Measurements from ENCODE around the gene MAPT. TPM values are rescaled to one million over a fixed set of nuclear protein-coding genes. Genes with fewer than 3 reads are reported as not detected.
"Not testable (repeated sequence)": the region's sequence is repeated elsewhere in the genome, so short reads cannot be mapped to it uniquely, and the experiment has no call there.

The MAPT gene
- total RNA-seq, 1 donor from 2014 or later, result 0.07 TPM

DNA sequence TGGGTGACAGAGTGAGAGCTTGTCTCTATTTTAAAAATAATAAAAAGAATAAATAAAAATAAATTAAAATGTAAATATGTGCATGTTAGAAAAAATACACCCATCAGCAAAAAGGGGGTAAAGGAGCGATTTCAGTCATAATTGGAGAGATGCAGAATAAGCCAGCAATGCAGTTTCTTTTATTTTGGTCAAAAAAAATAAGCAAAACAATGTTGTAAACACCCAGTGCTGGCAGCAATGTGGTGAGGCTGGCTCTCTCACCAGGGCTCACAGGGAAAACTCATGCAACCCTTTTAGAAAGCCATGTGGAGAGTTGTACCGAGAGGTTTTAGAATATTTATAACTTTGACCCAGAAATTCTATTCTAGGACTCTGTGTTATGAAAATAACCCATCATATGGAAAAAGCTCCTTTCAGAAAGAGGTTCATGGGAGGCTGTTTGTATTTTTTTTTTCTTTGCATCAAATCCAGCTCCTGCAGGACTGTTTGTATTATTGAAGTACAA, 113.2 kb downstream of the MAPT start:
- no peak for DNase-seq (ENCODE audit: low read depth, low spot score)

DNA sequence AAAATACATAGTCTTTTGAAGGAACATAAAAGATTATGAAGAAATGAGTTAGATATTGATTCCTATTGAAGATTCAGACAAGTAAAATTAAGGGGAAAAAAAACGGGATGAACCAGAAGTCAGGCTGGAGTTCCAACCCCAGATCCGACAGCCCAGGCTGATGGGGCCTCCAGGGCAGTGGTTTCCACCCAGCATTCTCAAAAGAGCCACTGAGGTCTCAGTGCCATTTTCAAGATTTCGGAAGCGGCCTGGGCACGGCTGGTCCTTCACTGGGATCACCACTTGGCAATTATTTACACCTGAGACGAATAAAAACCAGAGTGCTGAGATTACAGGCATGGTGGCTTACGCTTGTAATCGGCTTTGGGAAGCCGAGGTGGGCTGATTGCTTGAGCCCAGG, 114.2 kb downstream of the MAPT start:
- no peak for DNase-seq (ENCODE audit: low read depth, low spot score)

DNA sequence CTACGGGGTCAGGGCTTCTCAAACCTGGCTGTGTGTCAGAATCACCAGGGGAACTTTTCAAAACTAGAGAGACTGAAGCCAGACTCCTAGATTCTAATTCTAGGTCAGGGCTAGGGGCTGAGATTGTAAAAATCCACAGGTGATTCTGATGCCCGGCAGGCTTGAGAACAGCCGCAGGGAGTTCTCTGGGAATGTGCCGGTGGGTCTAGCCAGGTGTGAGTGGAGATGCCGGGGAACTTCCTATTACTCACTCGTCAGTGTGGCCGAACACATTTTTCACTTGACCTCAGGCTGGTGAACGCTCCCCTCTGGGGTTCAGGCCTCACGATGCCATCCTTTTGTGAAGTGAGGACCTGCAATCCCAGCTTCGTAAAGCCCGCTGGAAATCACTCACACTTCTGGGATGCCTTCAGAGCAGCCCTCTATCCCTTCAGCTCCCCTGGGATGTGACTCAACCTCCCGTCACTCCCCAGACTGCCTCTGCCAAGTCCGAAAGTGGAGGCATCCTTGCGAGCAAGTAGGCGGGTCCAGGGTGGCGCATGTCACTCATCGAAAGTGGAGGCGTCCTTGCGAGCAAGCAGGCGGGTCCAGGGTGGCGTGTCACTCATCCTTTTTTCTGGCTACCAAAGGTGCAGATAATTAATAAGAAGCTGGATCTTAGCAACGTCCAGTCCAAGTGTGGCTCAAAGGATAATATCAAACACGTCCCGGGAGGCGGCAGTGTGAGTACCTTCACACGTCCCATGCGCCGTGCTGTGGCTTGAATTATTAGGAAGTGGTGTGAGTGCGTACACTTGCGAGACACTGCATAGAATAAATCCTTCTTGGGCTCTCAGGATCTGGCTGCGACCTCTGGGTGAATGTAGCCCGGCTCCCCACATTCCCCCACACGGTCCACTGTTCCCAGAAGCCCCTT, 115.6 kb downstream of the MAPT start:
- DNase-seq (ENCODE audit: low read depth, low spot score), result no peak

DNA sequence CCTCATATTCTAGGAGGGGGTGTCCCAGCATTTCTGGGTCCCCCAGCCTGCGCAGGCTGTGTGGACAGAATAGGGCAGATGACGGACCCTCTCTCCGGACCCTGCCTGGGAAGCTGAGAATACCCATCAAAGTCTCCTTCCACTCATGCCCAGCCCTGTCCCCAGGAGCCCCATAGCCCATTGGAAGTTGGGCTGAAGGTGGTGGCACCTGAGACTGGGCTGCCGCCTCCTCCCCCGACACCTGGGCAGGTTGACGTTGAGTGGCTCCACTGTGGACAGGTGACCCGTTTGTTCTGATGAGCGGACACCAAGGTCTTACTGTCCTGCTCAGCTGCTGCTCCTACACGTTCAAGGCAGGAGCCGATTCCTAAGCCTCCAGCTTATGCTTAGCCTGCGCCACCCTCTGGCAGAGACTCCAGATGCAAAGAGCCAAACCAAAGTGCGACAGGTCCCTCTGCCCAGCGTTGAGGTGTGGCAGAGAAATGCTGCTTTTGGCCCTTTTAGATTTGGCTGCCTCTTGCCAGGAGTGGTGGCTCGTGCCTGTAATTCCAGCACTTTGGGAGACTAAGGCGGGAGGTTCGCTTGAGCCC, 116.3 kb downstream of the MAPT start:
- no peak for DNase-seq (ENCODE audit: low read depth, low spot score)

DNA sequence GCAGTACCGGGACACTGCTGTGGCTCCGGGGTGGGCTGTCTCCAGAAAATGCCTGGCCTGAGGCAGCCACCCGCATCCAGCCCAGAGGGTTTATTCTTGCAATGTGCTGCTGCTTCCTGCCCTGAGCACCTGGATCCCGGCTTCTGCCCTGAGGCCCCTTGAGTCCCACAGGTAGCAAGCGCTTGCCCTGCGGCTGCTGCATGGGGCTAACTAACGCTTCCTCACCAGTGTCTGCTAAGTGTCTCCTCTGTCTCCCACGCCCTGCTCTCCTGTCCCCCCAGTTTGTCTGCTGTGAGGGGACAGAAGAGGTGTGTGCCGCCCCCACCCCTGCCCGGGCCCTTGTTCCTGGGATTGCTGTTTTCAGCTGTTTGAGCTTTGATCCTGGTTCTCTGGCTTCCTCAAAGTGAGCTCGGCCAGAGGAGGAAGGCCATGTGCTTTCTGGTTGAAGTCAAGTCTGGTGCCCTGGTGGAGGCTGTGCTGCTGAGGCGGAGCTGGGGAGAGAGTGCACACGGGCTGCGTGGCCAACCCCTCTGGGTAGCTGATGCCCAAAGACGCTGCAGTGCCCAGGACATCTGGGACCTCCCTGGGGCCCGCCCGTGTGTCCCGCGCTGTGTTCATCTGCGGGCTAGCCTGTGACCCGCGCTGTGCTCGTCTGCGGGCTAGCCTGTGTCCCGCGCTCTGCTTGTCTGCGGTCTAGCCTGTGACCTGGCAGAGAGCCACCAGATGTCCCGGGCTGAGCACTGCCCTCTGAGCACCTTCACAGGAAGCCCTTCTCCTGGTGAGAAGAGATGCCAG, 117.6 kb downstream of the MAPT start:
- no peak for DNase-seq (ENCODE audit: low read depth, low spot score)

DNA sequence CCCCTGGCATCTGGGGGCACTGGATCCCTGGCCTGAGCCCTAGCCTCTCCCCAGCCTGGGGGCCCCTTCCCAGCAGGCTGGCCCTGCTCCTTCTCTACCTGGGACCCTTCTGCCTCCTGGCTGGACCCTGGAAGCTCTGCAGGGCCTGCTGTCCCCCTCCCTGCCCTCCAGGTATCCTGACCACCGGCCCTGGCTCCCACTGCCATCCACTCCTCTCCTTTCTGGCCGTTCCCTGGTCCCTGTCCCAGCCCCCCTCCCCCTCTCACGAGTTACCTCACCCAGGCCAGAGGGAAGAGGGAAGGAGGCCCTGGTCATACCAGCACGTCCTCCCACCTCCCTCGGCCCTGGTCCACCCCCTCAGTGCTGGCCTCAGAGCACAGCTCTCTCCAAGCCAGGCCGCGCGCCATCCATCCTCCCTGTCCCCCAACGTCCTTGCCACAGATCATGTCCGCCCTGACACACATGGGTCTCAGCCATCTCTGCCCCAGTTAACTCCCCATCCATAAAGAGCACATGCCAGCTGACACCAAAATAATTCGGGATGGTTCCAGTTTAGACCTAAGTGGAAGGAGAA, 118.2 kb downstream of the MAPT start:
- DNase-seq (ENCODE audit: low read depth, low spot score), result no peak

DNA sequence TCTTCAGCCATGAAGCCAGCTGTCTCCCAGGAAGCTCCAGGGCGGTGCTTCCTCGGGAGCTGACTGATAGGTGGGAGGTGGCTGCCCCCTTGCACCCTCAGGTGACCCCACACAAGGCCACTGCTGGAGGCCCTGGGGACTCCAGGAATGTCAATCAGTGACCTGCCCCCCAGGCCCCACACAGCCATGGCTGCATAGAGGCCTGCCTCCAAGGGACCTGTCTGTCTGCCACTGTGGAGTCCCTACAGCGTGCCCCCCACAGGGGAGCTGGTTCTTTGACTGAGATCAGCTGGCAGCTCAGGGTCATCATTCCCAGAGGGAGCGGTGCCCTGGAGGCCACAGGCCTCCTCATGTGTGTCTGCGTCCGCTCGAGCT, 118.8 kb downstream of the MAPT start:
- no peak for DNase-seq (ENCODE audit: low read depth, low spot score)

DNA sequence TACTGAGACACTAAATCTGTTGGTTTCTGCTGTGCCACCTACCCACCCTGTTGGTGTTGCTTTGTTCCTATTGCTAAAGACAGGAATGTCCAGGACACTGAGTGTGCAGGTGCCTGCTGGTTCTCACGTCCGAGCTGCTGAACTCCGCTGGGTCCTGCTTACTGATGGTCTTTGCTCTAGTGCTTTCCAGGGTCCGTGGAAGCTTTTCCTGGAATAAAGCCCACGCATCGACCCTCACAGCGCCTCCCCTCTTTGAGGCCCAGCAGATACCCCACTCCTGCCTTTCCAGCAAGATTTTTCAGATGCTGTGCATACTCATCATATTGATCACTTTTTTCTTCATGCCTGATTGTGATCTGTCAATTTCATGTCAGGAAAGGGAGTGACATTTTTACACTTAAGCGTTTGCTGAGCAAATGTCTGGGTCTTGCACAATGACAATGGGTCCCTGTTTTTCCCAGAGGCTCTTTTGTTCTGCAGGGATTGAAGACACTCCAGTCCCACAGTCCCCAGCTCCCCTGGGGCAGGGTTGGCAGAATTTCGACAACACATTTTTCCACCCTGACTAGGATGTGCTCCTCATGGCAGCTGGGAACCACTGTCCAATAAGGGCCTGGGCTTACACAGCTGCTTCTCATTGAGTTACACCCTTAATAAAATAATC, 119.3 kb downstream of the MAPT start:
- DNase-seq (ENCODE audit: low read depth, low spot score), result no peak

DNA sequence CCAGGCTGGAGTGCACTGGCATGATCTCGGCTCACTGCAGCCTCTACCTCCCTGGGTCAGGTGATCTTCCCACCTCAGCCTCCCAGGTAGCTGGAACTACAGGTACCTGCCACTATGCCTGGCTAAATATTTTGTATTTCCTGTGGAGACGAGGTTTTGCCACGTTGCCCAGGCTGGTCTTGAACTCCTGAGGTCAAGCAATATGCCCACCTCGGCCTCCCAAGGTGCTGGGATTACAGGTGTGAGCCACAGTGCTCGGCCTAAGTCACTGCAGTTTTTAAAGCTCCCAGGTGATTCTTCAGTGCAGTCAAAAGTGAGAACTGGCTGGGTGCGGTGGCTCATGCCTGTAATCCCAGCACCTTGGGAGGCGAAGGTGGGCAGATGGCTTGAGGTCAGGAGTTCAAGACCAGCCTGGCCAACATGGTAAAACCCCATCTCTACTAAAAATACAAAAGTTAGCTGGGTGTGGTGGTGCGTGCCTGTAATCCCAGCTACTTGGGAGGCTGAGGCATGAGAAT, 125.1 kb downstream of the MAPT start:
- not testable (repeated sequence) for DNase-seq (ENCODE audit: low read depth, low spot score)

DNA sequence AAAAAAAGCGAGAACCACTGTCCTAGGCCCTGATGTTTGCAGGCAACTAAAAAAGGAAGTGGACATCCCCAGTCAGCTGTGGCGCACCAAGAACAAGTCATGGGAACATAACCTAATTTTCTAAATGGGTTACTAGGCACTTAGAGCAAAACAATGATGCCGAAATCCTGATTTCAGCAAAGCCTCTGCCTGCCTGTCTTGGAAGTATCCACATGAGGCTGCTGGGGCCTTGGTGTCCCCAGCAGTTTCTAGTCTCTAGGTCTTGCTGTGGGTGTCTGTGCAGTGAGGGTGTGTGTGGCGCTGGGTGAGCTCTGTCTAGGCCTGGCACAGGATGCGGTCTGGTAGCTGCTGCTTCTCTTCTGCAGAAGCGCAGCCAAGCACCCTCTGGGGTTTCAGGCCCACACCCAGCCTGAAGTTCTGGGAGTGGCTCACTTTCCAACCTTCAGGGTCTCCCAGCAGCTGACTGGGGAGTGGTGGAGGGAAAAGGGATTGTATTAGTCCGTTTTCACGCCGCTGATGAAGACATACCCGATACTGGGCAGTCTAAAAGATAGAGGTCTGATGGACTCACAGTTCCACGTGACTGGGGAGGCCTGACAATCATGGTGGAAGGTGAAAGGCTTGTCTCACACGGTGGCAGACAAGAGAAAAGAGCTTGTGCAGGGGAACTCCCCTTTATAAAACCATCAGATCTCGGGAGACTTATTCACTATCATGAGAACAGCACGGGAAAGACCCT, 125.8 kb downstream of the MAPT start:
- no peak for DNase-seq (ENCODE audit: low read depth, low spot score)

DNA sequence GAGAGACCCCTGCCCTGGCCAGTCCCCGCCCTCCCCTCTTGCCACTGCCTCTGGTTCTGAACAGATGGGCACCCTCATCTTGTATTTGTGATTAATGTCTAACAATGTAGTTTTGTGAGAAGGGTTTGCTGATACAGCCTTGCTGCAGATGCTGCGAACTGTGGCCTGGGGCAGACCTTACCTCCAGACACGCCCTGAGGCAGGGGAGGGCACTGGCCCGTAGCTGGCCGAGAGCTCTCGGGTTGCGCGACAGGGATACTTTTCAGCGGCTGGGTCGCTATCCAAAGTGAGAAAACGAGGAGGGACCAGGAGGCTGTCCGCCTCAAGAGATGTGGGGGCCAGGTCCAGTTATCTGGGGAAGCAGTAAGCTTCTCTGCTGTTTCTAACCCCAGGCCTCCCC, 126.6 kb downstream of the MAPT start:
- DNase-seq (ENCODE audit: low read depth, low spot score), result no peak

DNA sequence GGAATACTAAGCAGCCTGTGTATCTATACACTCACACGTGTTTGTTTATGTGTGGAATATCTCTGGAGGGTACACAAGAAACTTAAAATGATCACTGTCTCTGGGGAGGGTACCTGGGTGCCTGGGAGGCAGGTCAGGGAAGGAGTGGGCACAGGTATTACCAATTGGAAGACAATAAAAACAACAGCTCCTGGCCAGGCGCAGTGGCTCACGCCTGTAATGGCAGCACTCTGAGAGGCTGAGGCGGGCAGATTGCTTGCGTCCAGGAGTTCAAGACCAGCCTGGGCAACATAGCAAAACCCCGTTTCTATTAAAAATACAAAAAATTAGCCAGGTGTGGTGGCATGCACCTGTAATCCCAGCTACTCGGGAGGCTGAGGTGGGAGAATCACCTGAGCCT, 129.0 kb downstream of the MAPT start:
- DNase-seq (ENCODE audit: low read depth, low spot score), result not testable (repeated sequence)

DNA sequence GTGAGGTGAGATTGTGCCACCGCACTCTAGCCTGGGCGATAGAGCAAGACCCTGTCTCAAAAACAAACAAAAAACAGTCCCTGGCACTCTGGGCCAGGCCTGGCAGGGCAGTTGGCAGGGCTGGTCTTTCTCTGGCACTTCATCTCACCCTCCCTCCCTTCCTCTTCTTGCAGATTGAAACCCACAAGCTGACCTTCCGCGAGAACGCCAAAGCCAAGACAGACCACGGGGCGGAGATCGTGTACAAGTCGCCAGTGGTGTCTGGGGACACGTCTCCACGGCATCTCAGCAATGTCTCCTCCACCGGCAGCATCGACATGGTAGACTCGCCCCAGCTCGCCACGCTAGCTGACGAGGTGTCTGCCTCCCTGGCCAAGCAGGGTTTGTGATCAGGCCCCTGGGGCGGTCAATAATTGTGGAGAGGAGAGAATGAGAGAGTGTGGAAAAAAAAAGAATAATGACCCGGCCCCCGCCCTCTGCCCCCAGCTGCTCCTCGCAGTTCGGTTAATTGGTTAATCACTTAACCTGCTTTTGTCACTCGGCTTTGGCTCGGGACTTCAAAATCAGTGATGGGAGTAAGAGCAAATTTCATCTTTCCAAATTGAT, 129.5 kb downstream of the MAPT start:
- no peak for DNase-seq (ENCODE audit: low read depth, low spot score)

DNA sequence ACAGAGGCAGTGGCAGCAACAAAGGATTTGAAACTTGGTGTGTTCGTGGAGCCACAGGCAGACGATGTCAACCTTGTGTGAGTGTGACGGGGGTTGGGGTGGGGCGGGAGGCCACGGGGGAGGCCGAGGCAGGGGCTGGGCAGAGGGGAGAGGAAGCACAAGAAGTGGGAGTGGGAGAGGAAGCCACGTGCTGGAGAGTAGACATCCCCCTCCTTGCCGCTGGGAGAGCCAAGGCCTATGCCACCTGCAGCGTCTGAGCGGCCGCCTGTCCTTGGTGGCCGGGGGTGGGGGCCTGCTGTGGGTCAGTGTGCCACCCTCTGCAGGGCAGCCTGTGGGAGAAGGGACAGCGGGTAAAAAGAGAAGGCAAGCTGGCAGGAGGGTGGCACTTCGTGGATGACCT, 130.2 kb downstream of the MAPT start:
- no peak for DNase-seq (ENCODE audit: low read depth, low spot score)

DNA sequence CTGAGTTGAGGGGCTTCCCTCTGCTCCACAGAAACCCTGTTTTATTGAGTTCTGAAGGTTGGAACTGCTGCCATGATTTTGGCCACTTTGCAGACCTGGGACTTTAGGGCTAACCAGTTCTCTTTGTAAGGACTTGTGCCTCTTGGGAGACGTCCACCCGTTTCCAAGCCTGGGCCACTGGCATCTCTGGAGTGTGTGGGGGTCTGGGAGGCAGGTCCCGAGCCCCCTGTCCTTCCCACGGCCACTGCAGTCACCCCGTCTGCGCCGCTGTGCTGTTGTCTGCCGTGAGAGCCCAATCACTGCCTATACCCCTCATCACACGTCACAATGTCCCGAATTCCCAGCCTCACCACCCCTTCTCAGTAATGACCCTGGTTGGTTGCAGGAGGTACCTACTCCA, 130.7 kb downstream of the MAPT start:
- DNase-seq (ENCODE audit: low read depth, low spot score), result no peak

DNA sequence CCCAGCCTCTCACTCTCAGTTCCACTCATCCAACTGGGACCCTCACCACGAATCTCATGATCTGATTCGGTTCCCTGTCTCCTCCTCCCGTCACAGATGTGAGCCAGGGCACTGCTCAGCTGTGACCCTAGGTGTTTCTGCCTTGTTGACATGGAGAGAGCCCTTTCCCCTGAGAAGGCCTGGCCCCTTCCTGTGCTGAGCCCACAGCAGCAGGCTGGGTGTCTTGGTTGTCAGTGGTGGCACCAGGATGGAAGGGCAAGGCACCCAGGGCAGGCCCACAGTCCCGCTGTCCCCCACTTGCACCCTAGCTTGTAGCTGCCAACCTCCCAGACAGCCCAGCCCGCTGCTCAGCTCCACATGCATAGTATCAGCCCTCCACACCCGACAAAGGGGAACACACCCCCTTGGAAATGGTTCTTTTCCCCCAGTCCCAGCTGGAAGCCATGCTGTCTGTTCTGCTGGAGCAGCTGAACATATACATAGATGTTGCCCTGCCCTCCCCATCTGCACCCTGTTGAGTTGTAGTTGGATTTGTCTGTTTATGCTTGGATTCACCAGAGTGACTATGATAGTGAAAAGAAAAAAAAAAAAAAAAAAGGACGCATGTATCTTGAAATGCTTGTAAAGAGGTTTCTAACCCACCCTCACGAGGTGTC, 131.3 kb downstream of the MAPT start:
- no peak for DNase-seq (ENCODE audit: low read depth, low spot score)

DNA sequence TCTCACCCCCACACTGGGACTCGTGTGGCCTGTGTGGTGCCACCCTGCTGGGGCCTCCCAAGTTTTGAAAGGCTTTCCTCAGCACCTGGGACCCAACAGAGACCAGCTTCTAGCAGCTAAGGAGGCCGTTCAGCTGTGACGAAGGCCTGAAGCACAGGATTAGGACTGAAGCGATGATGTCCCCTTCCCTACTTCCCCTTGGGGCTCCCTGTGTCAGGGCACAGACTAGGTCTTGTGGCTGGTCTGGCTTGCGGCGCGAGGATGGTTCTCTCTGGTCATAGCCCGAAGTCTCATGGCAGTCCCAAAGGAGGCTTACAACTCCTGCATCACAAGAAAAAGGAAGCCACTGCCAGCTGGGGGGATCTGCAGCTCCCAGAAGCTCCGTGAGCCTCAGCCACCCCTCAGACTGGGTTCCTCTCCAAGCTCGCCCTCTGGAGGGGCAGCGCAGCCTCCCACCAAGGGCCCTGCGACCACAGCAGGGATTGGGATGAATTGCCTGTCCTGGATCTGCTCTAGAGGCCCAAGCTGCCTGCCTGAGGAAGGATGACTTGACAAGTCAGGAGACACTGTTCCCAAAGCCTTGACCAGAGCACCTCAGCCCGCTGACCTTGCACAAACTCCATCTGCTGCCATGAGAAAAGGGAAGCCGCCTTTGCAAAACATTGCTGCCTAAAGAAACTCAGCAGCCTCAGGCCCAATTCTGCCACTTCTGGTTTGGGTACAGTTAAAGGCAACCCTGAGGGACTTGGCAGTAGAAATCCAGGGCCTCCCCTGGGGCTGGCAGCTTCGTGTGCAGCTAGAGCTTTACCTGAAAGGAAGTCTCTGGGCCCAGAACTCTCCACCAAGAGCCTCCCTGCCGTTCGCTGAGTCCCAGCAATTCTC, 132.1 kb downstream of the MAPT start:
- DNase-seq (ENCODE audit: low read depth, low spot score), result no peak

Measured in pulmonary artery endothelial cell (primary cell).